ENCODE results near the gene RNF148.

RNF148 gene

GRCh38 chr7:122702872-122703510 lies at the start of gene RNF148:
Gene RNF148 (minus strand): TSS chr7:122702922. CDS start chr7:122702750, 172 bp downstream.
- no peak for DNase-seq

DNA sequence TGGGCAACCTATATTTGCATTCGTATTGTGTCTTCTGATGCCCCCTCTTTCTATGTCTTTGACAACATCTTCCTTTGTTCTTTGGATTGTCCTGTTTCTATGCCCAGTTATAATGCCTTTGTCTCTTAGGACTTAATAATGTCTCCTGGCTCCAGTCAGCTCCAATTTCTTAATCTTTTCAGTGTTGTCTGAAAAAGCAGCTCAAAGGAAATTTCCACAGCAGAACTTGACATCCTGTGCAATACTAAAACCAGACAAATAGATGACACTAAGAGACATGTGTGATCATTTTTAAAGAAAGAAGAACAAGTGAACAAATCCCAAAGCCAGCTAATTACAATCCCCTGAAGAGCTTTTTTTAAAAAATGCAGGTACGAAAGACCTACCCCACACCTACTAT lies 47.7 kb upstream of the RNF148 start:
- peak in 1 of 2 experiments; percentile 28 for DNase-seq

GRCh38 chr7:122748195-122748594 lies 45.5 kb upstream of the RNF148 start:
- DNase-seq, result peak; percentile 39 to 71

GRCh38 chr7:122746948-122747347 lies 44.2 kb upstream of the RNF148 start:
- no peak for DNase-seq

GRCh38 chr7:122743211-122743610 lies 40.5 kb upstream of the RNF148 start:
- DNase-seq, result no peak

DNA sequence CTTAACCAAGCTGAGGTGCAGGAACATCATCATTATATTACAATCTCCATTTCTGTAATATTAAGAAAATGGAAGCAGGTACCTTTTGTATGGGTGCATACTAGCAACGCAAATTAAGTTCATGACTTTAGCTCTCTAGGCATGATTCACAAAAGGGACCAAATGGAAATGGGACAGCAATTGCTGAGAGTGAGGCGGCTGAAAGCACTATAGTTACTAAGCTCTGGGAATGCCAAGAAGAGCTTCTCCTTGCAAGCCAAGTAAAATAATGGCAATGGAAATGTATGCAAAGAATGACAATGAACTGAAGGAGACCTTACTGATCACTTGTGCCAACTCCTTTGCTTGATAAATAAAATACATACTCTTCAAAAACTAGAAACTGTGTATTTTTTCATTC lies 36.2 kb upstream of the RNF148 start:
- DNase-seq, result no peak

- DNase-seq, result no peak
These were observed 33.5 kb upstream of the RNF148 start for GRCh38 chr7:122736183-122736582.

DNA sequence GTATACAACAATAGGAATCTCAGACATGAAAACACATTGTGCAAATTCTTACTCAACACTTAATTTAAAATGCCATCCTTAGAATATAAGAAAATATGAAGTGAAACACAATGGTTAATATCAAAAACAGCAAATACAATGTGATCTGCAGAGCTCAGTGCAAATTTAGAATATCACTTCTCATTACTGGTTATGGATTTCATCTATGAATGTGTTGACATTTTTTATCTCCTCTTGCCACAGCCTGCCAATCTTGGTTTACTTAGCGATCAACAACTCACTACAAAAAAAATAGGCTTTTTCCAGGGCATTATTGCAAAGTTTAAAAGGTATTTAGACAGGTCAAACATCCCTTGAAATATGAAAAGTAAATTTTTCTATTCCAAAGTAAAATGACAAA lies 25.0 kb upstream of the RNF148 start:
- DNase-seq, result no peak

- DNase-seq, result no peak
These were observed 24.6 kb upstream of the RNF148 start for GRCh38 chr7:122727354-122727753.

GRCh38 chr7:122726881-122727280 lies 24.2 kb upstream of the RNF148 start:
- no peak for DNase-seq

DNA sequence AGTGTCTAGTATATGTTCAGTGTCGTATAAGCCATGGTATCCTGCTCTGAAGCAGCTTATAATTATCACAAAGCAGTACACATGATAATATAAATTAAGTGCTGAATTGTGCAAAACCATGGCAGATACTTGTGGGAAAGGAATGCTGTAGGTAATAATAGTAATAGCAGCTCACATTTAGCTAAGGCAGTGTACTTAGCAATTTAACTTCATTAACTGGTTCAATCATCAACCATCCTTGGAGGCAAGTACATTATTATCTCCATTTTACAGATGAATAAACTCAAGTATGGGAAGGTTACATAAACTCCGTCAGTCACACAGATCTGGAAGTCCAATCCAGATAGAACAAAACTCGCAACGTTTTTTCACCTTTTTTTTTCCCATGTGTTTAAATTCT lies 21.6 kb upstream of the RNF148 start:
- no peak for DNase-seq

DNA sequence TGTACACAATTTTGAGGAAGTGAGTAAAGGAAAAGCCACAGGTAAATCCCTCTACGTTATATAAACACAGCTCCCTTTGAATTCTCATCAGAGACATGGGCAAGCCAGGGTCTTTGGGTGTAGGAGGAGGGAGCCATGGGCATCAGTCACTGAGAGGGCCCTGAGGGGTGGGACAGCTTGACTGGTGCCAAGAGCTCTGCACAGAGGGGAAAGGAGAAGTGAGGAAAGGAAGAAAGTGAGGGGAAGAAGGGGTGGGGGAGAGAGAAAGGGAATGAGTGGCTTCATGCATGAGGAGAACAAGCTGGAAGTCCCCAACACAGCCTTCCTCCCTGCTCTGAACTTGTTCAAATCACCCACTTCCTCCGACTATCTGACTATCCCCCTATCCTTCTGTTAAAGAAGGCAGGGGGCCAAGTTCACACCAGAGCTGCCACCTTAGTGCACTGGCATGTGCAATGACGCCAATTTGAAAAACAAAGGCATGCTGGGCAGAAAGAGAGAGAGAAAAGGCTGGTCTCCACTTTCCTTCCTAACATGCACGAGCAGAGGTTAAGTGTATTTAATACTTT lies 16.4 kb upstream of the RNF148 start:
- no peak for DNase-seq

DNA sequence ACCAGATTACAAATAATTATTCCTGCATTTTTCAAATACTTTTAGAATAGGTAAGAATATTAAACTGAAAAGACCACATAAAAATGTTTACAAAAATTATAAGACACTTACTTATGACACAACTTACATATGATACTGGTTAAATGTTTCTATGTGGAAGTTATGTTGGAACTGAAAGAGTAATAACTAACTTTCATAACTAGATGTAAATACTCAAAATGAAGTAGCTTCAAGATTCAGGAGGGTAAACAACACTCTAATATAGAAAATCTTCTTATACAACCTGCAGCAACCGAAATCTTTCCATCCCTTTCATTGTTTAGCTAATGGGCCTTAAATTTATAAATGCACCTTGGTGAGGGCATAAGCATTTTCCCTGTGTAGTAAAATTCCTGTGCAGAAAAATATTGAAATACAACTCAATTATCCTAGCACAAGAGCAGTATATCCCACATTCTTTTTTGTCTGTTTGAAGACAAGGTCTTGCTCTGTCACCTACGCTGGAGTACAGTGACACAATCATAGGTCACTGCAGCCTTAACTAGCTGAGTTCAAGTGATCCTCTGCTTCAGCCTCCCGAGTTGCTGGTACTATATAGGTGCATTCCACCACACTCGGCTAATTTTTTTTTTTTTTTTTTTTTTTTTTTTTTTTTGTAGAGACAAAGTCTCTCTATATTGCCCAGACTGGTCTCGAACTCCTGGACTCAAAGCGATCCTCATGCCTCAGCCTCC lies 14.8 kb upstream of the RNF148 start:
- no peak for DNase-seq

DNA sequence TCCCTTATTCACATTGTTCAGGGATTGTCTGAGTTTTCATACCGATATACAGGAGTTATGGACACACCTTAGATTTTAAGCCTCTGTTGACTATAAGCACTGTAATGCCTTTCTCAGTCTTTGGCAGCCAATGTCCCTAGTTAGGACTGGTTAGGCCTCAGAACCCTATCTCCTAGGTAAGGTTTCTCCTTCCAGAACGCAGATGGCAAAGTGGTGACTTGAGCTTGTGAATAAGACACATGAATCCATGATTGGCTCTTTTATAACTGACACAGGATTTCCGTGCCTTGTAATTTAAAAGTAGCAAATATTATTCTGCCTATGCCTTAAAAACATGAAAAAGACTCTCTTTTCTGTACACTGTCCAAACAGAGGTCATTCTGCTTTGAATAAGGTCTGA lies 12.5 kb upstream of the RNF148 start:
- no peak for DNase-seq

GRCh38 chr7:122710916-122711315 lies 8.2 kb upstream of the RNF148 start:
- DNase-seq, result no peak

DNA sequence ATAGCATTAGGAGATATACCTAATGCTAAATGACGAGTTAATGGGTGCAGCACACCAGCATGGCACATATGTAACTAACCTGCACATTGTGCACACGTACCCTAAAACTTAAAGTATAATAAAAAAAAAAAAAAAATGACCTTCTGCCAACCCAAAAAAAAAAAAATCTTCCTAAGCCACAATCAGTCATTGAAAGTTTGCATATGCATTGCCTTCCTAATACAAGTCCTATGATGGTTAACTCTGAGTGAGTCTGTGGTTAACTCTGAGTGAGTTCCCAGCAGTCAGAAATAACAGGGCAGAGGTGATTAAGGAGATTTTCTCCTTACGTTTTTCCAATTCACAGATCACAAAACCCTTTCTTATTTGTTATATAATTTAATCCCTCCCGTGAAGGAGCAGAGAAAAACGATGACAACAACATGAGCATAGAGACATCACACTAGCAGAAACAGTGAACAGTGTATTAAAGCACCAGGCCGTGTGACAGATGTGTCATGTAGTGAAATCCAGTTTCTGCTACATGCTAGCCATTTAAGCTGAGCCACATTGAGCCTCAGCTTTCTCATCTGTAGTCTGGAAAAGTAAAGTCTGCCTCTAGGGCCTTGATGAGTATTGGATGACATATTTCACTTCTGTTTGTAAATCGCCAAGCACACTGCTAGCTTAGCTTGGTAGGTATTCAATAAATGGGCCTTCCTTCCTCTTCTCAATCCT lies 7.4 kb upstream of the RNF148 start:
- no peak for DNase-seq

DNA sequence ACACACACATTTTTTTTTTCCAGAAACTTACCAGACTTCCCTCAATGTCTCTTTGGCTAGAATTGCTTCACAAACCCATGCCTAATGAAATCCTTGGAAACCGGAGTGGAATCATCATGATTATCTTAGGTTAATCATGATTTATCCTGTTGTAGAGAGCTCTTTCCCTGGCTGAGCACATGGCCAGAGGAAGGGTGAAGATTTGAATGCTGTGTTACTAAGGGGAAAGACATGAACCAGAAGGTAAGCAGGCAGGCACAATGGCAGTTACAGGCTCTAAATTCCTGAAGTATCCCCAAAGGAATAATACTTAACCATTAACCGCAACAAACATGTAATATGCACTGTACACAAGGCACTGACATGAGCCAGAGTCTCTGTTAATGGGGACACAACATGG lies 4.1 kb upstream of the RNF148 start:
- no peak for DNase-seq

DNA sequence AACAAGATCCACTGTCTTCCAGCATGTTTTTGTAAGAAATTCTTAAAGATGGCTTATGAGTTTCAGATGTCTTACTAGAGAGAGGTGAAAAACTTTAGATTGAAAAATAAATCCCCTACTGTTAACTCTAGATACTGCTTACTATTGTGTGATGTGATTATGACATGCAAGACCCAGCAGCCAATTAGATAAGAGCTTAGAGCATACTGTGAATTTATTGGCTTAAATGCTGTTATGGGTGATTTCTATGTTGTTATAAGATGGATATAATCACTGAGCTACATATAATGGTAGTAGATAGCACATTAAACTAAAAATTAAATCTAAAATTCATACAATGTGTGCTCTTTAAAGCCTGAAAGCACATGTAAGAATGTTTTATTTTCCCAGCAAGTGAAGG lies 3.7 kb downstream of the RNF148 start, which contains the start of gene RNF133:
Gene RNF133, minus strand, starts transcription at position 101 of the 400 bp plus-strand sequence. CDS start 199 bp downstream, outside the sequence.
- no peak for DNase-seq

DNA sequence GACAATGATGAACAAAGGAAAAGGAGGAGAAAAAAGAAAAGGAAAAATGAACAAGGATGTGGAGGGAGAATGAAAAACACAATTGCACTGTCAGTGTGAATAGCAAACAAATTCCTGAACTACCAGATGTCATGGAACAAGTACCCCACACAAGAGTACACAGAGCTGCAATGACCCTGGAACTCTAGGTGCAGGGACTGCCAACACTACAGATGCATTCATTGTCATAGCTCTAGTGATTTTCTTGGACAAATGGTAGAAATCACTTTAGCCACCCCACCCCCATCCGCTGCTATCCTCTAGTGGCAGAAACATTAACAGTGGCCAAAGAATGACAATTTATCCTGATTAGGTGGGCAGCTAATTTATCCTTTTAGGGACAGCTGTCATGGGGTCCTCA lies 6.9 kb downstream of the RNF148 start:
- no peak for DNase-seq

GRCh38 chr7:122694697-122695096 lies 8.0 kb downstream of the RNF148 start:
- DNase-seq, result peak; percentile 6 to 73

DNA sequence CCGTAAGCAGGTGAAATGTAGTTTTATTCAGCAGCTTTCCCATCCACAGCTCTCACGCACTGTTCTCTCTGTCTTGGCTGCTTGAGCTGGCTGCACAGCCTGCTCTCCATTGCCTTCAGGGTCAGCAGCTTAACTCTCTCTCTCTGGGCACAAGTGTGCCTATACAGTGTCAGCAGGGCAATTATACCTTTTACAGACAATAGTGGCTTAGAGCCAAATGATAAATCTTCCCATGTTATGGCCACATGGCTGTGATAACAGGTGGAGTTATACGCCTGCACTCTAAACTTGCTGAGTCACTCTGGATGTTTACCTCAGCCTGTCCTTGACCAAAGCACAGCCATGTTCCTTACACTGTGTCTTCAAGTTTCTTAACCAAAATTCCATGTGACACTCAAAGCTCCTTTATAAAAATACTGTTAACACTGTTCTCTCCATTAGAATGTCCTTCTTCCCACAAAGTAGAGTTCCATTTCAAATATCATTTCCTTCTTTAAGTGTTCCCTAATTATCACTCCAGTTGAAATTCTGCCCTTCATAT lies 9.9 kb downstream of the RNF148 start:
- no peak for DNase-seq

DNA sequence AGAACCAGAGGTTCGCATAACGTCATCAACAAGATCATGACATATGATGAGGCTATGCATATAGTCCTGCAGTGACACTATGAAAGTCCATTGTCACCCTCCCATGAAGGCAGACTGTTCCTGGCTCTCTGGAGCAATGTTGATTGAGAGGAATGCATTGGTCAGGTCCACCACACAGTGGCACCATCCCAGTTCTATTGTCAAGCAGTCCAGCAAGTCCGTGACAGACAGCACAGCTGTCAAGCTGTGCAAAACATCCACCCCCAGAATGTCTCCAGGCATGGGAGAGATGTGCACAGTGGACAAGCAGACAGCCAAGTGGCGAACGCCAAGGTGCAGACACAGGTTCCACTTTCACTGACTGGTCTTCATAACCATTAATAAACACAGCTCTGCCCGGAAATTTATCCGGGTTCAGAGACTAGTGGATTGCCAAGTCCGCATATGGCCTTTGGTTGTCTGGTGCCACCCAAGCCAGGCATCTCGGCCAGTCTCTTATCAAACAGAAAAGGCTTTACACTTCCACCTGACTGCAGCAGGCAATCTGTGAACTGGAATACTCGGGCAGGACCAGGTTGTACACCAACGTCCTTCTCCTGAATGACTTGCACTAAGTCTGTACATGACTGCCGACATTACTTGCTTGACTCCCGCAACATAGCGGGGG lies 11.0 kb downstream of the RNF148 start:
- no peak for DNase-seq
